ENCODE data around the gene PGM5.
A peak's percentile ranks its signal among the peaks of the same experiment; 100 is the strongest.

Gene PGM5

GRCh38 chr9:68541568-68541967, 185.2 kb downstream of the PGM5 start:
- DNase-seq, result no peak

DNA sequence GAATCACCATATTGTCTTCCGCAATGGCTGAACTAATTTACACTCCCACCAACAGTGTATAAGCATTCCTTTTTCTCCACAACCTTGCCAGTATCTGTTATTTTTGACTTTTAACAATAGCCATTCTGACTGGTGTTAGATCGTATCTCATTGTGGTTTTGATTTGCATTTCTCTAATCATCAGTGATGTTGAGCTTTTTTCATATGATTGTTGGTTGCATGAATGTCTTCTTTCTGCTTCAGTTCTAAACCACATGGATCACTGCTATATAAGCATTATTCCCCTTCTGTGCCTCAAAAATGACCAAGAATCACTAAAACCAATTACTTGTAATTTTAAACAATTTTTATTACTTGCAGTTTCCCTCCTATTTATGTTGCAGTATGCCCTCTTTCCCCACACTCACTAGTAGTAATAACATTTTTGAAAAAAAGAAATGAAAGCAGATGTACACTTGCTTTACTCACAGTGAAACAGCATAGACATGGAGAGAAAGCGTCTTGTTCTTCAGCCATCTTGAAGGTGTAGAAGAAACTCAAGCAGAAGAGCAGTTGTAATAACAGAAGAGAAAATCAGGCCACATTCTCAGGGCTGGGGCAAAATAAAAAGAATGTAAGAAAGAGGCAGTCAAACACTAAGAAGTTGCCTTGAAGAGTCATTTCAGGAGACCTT, 188.8 kb downstream of the PGM5 start:
- no peak for DNase-seq

DNA sequence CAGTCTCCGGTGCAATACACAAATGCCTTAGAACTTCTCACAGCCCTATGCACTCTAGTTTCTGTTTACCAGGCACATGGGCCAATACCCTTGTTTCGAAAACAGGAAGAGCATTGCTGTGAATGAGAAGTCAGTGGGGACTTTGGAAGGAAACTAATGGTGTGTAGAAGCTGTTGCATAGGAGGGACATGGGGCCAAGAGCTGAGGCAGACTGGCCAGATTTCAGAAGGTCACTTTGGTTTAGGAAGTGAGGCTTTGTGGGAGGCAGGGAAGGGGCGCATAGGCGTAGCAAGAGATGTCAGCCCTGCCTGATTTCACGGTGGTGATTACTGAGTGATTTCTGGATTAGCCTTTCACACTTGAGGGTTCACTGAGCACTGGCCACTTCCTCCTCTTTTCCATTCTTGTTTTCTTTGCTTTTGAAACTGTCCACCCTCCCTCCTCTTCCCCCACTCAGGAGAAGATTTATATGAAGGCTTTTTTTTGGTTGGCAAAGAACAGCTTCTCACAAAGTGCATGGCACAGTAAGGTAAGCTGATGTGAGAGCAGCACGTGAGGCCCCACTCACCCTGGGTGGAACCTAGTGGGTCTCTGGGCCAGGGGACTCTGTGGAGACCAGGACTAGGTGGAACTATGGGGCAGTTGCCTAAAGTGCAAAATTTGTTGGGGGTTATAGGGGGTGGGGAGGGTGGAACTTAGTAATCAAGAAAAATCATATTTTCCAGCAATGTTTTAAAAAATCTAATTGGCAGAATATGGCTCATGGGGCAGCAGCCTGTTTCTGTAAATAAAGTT, 190.4 kb downstream of the PGM5 start:
- DNase-seq, result no peak

- DNase-seq, result no peak
Observed at GRCh38 chr9:68547417-68547816, 191.0 kb downstream of the PGM5 start.

DNA sequence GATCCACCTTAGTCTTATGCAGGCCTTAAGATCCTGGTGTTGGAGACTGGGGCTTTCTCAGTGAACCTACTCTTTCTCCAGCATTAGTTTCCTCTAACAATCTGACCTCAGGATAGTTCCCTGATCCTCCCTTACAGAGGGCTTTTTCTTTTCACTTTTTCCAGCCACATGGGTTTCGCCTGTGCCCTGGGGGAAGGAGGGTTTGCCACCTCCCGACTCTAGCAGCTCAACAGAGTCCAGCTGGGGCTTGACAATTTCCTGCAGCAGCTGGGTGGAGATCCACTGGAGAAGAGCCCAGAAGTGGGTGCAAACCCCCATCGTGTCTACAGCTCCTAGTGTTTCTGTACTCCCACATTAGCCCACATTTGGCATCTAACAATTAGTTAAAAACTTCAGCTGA, 191.8 kb downstream of the PGM5 start:
- DNase-seq, result no peak

DNA sequence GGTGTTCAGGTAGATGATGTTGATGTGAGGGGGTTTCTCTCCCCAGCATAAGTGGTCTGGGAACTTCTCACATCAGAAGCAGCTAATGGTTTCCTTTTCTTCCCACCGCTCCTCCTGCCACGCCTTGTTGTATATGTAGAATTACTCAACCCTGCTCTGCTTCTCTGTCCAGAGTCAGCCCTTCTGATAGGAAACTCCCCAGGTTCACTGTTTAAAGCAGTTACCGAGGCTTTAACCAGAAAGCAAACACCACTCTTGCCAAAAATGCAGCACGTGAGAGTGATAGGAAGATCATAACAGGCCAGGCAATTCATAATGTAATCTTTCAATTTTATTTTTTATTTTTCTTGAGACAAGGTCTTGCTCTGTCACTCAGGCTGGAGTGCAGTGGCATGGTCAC, 194.8 kb downstream of the PGM5 start:
- no peak for DNase-seq

DNA sequence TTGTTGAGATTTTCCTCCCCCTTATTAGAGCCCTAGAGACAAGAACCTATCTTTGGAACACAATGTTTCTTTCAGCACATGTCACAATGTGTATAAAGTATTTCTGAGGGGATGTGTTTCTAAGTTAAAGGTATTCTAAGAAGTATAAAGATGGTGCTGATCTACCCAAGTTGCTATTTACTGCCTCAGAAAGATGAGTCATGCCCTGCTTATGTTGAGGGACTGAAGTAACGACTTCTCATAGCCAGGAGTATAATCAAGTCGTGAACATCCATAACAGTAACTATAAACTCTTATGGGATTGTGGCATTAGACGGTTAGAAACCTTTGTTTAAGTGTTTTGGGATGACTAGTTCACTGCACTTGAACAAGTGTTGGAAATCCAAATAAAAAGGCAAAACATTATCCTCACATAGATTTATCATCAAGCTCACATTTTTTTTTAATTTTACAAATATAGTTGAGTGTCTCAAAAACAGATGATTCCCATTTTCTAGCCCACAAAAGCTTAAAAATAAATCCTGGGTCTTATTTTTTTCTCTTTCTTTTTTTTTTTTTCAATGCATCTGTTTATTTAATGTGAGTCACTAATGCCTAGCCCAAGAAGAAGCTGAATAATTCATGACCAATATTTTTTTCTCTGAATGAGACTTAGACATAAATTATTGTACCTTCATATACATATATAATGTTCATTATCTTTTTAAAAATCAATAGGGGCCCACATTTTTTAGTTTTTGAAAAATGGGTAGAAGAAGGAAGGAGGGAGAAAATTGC, 196.5 kb downstream of the PGM5 start:
- DNase-seq, result no peak

- DNase-seq, result no peak
Observed at GRCh38 chr9:68555437-68556150, 199.2 kb downstream of the PGM5 start.

DNA sequence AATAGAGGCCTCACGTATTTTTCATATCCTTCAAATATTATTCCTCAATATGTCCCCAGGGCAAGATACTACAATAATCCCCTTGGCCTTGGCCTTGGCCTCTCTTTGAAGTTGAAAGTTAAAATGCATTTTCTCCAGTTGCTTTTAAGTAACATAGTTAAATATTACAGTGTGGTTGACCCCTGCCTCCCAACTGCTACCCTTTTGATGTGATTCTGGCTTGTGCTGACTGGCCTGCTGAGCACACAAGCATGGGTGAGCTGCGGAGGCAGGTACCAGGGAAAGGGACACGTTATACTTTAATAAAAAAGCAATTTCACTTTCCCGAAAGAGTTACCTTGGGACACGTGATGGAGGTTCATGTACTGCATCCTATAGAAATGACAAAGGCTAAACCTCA, 202.1 kb downstream of the PGM5 start:
- no peak for DNase-seq

GRCh38 chr9:68560071-68560844, 203.8 kb downstream of the PGM5 start:
- peak; percentile 64 to 67 for DNase-seq

DNA sequence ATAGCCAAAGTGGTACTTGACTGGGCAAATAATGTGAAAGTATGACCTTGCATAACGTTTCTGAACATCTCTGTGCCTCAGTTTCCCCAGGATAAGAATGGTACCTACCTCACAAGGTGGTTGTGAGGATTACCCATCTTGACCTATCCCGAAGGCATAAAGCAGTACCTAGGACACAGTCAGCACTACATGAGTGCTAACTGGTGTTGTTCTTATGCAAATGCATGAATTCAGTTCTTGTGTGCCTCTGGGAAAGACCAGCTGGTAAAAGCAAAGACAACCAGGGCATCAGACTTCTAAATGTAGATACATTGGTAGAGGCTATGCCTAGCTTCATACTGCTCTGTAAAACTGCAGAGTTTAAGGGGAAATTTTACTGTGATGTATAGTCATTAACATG, 206.1 kb downstream of the PGM5 start:
- DNase-seq, result no peak

GRCh38 chr9:68567565-68567964, 211.2 kb downstream of the PGM5 start:
- no peak for DNase-seq

DNA sequence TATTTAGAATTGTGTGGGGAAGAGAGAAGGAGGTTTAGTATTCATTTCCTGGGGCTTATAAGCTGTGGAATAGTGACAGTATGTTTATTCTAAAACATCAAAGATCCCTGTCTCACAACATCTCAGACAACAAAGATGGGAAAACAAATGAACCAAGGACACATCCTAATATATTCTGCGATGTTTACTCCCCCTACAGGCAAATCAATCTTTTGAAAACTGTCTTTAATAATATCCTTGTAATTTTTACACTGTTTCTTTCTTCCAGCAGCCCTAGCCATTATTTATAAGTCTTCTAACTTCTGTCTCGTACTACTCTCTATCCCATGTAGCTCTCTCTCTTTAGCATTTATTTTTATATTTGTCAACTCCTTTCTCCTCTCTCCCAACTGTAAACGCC, 217.7 kb downstream of the PGM5 start:
- DNase-seq, result no peak

DNA sequence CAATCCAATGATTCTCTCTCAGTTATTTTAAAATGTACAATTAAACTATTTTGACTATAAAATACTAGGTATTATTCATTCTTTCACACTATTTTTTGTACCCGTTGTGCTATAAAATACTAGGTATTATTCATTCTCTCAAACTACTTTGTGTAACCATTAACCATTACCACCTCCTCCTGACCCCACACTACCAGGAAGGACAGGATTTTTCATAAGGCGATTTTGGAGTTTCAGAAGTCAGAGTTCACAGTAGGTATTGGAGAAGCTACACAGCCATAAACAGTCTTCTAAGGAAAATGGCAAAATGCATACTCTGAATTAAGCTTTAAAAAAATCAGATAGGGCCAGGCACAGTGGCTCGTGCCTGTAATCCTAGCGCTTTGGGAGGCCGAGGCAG, 219.4 kb downstream of the PGM5 start:
- no peak for DNase-seq

DNA sequence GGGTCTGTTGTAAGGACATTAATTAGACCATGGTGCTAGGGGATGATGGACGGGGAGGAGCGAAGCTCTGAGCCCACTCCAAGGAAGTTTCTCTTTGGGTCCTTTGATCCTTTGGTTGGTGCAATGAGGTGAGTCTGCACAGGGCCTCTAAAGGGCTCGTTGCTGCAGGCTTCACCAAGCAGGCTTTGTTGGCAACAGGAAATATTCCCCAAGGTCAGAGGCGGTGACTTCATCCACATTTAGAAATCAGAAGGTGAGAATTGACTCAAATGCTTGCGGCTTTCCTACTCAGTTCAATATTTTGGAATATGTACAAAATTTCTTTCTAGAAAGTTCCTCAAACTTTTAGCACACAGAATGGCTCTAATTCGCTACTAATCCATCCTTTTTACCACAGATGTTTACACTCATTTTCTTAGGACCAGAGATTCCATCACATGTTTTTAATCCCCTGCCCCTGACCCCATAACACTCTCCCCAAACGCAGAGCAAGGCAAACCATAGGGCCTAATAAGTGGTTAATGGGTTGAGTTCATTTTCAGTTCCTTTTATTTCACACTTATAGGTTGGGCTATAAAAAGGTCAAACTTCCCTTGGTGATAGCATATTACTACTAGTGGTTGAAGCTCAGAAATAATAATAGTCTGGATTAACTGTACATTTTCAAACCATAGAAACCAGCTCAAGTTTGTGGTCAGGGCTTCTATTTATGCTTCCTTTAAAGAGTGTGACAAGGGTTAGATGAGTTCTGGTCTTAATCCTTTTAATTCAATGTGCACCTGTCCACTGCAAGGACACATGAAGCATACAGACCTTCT, 221.6 kb downstream of the PGM5 start:
- DNase-seq, result no peak
